AG20443 (cell line): ENCODE results near the gene RSKR.
"Not testable (repeated sequence)": the region's sequence is repeated elsewhere in the genome, so short reads cannot be mapped to it uniquely, and the experiment has no call there.

Source experiments
- DNase-seq: peaks from one replicate; pipeline ENCODE4 v3.0.0; 2012; ENCODE audit warnings: low spot score, mixed read lengths

RSKR gene

DNA sequence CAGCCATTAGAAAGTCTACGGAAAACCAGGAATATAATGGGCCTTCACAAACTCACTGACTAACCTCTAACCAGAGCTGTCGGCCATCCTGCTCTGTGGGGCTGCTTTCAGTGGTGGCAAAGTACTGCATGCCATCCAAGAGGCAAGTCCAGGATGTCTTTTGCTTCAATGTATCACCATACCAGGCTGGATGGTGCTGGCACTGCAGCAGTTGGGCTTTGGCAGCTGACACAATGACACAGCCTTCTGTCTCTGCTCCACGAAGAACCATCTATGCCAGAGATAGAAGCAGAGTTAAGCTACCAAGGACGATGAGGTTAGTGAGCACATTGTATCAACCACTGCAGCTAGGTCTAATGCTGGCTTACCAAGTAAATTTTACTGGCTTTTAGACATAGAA lies 9.7 kb upstream of the RSKR start:
- DNase-seq: no peak

DNA sequence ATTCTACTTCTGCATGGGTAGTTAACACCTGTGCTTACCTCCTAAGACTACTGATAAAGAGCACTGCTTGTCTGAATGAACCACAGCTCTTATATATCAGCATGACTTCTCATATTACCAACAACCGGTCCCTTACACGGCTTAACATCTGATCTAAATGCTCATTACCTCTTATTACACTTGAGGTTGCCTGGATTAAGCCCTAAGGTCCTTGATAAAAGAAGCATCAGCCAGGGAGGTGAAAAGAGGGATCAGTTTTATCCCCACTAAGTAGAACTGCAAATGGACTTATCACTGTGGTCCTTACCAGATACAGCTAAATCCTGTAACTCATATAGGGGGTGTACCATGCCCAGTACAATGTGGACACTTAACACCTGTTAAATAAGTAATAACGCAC lies 8.2 kb upstream of the RSKR start:
- no peak for DNase-seq

DNA sequence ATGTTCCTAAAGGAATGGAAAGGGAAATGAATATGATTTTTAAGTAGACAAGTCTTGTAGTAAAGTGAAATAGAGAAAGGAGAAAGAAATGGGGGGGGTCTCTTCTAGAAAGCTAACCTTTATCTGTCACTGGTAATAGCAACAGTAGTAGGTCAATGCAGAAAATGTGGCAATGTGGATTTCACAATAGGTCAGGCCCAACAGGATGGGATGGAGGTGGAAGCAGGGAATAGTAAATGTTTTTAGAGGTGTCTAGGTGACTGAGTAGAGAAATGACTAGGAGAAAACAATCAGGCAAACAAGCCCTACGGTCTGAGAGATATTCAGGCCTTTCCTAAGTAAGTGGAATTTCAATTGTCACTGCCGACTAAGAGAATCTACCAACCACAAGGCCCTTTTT lies 6.0 kb upstream of the RSKR start:
- no peak for DNase-seq

DNA sequence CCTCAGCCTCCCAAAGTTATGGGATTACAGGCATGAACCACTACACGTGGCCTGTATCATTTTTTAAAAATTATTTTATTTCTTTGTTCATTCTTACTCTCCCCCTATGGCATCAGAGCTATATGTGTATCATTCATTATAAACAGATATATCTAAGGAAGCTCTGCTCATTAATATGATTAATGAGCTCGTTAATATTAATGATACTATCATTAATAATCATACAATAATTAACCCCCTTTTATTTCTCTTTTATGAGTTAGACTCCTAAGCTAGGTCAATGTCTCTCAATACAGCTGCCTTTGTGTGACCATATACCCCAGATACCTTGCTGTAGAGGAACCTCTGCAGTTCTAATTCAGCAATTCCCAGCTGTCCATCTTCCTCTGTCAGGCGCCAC lies 4.5 kb upstream of the RSKR start:
- DNase-seq: no peak

DNA sequence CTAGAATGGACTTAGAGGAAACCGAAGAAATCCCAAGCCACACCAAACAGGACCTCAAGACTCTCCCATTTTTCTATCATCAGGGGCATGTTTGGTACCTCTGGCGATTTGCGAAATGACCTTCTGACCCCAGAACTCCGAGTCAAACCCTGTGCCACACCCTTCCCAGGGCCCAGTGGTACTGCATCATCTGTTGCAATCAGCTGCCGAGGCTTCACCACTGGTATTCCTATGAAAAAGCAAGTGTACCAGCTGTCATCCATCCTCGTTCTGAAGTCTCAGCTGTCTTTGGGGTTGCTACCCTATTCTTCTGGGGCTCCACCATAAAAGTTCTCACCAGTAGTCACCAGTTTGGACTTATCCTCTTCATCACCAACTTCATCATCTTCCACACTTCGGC lies 2.3 kb upstream of the RSKR start:
- DNase-seq: no peak

DNA sequence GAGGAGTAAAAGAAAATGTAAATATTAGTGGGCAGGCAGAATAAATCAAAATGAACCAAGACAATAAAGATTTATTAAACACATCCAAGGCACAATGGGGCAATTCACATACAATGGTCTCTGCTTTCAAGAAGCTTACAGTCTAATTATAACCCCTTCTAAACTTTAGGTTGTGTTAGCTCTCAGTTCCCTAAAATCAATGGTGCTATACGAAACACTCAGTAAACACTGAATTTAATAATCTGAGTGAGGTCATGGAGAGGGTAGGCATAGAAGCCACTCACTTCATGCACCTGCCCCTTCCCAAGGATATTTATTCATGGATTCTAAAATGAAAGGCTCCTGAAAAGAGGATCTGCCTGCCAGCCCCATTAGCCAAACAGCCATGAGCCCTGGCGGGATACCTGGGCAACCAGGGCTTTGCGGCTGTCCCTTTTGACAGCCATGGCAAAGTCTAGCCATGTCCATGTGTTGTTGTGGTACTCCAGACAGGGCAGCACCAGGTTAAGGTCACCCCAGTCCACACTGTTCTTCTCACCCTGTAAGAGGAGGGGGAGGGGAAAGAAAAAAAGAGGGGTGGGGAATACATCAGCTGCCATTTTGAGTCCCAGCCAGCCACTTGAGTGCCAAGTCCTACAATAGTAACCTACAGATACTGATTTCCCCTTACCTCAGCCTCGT lies 1.4 kb upstream of the RSKR start:
- no peak for DNase-seq

DNA sequence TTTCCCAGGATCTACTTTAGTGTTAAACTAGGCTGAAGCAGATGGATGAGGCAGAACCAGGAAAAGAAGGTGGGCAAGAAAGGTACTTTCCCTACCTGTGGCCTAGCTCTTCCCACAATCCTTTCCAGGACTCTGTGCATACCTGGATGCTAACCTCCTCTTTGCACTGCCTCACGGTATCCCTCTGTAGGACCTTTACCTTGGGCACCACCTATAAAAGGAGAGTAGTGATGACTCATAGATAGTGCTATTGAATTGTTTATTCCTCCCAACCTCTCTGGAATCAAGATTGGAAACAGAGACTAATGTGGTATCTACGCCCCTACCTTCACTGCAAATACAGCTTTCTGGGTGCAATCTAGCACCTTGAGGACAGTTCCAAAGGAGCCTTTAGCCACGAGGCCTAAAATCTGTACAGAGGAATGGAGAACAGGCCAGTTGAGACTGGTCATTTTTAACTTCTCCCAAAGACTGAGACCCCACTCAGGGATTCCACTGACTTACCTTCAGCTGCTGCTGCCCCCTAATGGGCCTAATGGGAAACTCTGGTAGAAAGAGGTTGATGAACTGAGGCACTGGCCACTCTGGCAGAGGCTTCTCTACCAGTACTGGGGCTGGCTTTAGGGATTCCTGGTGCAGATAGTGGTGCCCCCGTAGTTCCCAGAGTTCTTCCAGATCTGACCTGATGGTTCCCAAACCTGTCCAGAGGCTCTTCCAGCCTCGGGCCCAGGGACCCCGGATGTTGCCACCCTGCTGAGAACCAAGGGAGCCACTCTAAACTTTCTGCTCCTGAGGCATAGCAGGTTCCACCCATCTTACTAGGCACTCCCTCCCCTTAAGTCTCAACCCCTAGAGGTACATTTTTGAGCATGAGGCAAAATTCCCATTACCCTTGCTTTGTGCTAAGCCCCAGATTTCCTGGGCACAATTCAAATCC lies 781 bp downstream of the RSKR start:
- DNase-seq: peak; percentile 60

DNA sequence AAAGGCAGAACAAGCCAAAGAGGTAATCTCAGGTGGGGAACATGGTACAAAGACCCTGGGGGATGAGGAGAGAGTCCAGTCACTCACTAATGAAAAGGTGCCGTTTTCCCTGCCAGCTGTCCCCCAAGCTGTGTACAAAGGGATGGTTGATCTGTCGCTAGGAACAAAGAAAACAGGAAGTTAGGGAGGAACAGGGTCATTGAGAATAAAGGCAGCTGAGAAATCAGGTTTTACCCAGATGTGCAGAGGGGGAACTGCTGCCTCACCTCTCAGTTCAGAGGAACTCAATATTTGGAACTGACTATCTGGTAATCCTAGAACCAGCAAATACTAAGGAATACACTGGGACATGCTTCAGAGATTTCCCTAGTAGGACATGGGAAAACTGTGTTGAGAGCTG lies 1.5 kb downstream of the RSKR start:
- no peak for DNase-seq

DNA sequence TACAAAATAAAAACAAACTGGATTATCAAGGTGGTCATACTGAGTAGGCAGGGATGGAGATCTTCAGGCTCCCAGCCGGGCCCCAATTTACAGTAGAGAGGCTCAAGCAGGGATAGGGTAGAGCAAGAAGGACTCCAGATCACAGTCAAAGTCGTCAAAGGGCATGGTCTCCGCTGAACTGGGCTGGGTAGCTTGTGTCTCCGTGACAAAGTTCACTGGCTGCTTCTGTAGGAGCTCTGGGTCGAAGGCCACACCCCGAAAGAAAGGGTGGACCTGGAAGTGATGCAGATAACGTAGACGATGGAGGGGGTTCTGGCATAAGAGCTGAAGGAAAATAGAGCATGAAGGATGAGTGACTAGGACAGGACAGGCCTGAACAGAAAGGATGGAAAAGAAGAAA lies 3.6 kb downstream of the RSKR start:
- DNase-seq: no peak

DNA sequence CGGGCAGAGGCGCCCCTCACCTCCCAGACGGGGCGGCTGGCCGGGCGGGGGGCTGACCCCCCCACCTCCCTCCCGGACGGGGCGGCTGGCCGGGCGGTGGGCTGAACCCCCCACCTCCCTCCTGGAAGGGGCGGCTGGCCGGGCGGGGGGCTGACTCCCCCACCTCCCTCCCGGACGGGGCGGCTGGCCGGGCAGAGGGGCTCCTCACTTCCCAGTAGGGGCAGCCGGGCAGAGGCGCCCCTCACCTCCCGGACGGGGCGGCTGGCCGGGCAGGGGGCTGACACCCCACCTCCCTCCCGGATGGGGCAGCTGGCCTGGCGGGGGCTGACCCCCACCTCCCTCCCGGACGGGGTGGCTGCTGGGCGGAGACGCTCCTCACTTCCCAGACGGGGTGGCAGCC lies 10.0 kb downstream of the RSKR start:
- not testable (repeated sequence) for DNase-seq

DNA sequence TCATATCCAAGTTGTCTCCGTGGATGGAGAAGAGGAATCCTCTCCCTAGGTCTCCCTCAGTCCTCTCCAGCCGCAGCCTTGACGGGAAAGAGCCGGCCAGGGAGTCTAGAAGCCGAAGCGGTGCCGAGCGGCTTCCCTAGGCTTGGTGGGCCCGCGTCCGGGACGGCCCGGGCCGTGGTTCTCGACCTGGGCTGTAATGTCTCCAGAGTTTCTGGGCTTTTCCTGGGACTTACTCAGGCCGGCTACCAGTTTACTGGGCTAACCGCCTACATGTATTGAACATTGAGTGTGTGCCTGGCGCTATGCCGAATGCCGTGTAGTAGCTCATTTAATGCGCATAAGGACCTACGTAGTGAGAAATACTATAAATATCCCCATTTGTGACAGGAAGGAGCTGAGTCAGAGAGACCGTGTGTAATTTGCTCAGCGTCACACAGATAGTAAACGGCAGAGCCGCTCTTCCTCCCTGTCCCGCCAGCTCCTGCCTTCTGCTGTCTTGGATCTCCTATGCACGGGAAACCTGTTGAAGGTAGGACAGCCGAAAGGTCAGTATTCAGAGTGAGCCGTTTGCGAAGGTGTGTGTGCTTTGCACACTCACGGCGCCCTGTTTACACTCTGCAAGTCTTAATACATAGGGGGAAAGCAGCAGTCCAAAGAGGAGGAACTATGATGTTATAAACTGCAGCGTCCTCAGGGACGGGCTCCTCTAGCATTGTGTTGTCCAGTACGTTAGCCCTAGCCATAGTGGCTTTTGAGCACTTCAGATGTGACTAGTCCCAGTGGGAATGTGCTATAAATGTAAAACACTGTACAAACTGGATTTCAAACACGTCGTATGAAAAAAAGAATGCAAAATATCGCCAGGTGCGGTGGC lies 14.4 kb downstream of the RSKR start:
- peak; percentile 83 for DNase-seq

DNA sequence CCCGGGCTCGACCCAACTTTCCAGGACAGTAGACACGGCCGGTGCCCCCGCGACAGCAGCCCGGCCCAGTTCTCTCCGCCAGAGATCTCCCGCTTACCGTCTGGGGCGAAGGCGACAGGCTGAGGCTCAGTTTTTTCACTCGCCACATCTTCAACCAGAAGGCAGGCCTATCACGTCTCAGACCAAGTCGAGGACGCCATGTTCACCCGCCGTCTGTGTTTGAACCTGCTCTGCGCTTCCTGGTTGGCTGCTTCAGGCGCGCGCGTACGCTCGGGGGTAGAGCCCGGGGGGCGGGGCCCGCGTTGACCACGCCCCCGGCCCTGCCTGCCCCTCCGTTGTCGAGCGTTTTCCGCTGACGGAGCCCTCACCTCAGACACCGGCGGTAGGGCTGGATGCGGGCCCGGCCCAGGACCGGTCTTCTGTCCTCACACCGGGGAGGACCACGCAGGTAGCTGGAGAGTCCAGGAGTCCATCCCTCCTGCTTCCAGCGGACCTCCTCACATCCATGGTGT lies 15.1 kb downstream of the RSKR start, which contains the start of gene SPAG5:
TSS of gene SPAG5 (minus strand) at position 227 of the 512 bp plus-strand sequence. CDS start at position 148, 79 bp downstream.
- peak; percentile 100 for DNase-seq

DNA sequence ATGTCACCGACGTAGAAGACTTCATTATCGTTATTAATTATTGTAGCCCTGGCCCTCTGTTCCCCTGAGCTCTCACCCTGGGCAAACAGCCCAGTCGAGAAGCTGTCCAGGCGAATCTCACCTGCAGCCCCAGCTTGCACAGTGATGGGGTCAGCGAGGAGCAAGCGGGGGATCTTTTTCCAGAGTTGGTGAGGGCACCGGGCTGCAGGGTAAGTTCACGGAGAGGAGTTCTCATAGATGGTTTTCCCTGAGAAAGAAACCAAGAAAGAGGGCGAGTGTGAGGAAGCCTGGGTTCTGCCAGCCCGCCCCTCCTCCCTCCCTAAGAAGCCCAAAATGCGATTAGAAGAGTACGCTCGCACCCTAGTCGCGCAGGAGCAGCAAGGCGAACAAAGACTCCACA lies 15.6 kb downstream of the RSKR start:
- DNase-seq: peak; percentile 34

DNA sequence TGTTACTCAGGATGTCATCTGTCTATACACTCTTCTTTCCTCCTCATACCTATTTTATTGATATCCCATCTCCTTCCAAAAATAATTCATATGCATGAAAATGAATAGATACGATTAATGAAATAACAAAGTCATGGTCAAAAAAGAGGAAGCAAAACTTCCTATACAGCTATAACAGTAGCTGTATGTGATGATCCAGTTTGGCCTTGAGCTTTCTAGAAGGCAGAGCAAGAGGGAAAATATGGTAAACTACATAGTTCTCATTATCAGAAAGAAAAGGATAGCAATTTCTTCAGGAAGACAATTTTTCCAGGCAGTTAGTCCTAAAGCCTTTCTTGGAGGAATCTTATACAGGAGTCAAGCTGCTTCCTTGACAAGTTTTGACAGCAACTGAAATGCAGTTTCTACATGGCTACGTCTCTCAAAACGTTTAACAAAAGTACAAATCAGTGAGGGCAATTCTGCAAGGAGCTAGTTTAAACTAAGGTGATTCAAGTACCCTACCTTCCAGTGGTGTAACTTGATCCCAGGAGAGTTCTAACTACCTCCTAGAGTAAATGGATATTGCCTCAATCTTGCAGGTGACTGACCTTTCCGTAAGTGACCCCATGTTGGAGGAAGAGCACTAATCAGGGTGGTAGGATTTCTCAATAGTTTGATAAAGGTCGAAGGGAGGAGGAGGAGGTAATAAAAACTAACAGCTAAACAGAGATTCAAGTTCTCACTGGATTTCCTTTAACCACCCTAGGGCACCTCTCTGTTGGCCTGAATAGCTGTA lies 16.2 kb downstream of the RSKR start:
- no peak for DNase-seq

DNA sequence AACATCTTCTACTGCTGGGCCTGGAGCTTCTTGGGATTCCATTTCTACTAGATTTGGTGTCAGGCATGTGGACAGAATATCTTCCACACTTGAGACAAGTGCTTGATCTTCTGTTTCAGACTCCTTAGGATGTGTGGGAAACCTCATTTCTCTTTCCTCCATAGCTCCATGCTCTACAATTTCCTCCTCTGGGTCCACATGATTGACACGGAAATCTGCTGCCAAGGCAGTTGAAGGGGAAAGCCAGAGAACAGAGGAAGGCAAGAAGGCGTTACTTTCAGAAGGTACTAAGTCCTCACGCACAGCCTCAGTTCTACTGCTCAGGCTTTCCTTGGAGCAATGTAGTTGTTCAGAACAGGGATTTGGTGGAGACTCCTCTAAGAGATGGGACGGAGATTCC lies 21.7 kb downstream of the RSKR start:
- DNase-seq: no peak

DNA sequence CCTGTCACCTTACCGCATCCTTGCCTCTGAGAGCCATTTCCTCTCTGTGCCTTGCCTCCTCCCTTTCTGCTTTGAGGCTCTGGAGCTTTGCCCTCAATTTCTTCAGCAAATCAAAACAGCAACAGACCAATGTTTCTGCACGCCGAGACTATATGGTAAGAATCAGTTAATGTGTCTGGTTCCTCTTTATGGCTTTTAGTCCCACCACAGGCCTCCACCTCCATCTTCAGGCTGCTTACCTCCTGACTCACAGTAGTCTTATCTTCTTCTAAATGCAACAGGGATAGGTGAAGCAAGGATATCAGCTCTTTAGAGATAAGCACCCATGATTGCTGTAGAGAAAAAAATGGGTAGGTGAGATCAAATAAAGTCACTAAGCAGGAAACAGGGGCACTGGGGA lies 28.1 kb downstream of the RSKR start:
- DNase-seq: no peak

DNA sequence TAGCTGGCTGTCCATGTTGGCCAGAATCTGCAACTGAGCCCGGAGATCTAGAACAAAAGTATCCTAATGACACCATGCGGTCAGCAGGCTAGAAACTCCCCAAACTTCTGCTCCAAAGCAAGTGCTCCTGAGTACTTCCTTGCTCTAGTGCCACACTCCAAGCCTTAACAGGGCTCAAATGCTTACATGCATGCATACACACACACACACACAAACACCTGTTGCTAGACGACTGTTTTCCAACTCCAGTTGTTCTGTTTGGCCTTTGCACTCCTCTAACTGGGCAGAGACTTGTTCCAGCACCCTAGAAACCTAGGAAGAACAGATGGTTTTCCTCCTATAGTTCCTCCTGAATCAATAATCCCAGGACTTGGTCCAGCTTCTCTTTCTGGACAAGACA lies 29.6 kb downstream of the RSKR start:
- no peak for DNase-seq

DNA sequence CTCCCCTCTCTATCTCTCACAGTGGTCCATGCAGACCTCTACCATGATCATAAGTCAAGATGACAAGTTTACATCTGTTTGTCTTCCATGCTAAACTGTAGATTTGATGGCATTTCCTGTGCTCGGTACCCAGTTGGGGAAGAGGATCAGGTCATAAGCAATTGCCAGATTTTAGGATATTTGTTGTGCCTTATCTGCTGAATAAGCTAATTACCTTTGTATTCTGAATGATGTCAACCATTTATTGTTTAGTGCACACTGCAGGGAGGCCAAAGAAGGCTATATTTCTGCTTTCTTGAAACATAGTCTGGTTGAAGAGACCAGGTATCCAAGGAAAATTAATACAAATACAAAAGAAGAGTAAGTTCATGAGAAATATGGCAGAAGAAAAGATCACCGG lies 31.5 kb downstream of the RSKR start:
- no peak for DNase-seq

DNA sequence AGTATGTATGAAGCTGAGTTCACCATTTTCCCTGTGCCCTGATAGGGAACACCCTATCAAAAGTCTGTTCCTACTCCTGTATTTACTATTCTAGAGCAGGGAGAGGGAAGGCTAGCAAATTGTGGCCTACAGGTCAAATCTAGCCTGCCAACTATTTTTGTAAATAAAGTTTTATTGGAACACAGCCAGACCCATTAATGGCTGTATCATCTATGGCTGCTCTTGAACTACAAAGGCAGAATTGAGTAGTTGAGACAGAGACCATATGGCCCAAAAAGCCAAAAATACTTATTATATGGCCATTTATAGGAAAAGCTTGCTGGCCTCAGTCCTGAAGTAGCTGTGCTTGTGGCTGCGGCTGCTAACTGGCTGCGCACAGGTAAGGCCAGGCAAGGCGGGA lies 33.0 kb downstream of the RSKR start:
- no peak for DNase-seq

DNA sequence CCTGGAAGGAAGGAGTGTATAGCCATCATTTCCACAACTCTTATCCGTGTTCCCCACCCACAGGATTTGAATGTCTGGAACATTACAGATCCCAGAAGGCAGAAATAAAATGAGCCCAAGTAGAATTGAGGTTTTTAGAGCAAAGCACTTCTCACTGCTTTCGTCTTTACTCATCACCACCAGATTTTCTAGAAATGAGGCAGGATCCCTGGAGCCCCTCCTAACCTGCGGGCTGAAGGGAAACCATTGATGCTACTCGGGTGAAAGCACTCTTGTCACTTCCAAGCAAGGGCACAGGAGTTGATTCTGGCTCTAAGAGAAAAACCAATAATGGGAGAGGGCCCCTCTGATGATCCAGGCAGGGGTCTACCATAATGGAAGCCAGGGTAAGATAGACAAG lies 34.5 kb downstream of the RSKR start:
- no peak for DNase-seq
